Measurements from ENCODE around the gene C2CD2.

Gene C2CD2

DNA sequence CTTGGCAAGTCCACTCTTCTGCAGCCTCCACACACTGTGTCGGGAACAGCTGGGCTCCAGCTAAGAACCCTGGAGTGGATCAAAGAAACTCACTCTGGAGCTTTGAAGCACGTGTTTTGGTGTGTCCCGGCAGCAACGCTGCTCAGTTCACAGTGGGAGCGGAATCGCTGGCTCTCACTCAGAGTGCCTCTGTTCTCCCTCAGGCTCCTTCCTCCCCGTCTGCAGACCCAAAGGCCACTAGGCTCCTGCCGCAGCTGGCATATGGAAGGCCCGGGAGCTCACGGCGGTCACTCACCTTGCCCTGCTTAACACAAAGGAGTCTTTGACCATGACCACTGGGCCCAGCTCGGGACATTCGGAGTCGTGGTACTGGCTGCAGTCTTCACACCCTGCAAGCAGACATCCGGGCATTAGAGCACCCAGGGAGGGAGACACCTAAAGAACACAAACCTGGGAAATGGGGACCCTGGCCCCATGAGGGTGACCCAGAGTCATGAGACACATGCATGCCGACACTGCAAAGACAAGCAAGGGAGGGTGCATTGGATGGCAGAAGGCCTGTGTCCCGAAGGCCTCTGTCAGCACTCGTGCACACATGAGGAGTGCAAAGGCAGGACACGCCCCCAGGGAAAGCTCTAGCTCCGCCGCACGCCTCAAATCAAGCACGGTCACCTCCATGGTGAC is 94.4 kb downstream of the C2CD2 start:
- DNase-seq (ENCODE audit: extremely low read depth, low read depth), result no peak
- TF ChIP-seq, protein P1, sequence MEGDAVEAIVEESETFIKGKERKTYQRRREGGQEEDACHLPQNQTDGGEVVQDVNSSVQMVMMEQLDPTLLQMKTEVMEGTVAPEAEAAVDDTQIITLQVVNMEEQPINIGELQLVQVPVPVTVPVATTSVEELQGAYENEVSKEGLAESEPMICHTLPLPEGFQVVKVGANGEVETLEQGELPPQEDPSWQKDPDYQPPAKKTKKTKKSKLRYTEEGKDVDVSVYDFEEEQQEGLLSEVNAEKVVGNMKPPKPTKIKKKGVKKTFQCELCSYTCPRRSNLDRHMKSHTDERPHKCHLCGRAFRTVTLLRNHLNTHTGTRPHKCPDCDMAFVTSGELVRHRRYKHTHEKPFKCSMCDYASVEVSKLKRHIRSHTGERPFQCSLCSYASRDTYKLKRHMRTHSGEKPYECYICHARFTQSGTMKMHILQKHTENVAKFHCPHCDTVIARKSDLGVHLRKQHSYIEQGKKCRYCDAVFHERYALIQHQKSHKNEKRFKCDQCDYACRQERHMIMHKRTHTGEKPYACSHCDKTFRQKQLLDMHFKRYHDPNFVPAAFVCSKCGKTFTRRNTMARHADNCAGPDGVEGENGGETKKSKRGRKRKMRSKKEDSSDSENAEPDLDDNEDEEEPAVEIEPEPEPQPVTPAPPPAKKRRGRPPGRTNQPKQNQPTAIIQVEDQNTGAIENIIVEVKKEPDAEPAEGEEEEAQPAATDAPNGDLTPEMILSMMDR (IDR thresholded peaks at IDR 0.05; ENCODE audit: low read depth, low read length, missing control alignments), result no peak
- H3K4me3 ChIP-seq (replicated peaks; ENCODE audit: low read depth, low read length), result no peak overlapping the region

DNA sequence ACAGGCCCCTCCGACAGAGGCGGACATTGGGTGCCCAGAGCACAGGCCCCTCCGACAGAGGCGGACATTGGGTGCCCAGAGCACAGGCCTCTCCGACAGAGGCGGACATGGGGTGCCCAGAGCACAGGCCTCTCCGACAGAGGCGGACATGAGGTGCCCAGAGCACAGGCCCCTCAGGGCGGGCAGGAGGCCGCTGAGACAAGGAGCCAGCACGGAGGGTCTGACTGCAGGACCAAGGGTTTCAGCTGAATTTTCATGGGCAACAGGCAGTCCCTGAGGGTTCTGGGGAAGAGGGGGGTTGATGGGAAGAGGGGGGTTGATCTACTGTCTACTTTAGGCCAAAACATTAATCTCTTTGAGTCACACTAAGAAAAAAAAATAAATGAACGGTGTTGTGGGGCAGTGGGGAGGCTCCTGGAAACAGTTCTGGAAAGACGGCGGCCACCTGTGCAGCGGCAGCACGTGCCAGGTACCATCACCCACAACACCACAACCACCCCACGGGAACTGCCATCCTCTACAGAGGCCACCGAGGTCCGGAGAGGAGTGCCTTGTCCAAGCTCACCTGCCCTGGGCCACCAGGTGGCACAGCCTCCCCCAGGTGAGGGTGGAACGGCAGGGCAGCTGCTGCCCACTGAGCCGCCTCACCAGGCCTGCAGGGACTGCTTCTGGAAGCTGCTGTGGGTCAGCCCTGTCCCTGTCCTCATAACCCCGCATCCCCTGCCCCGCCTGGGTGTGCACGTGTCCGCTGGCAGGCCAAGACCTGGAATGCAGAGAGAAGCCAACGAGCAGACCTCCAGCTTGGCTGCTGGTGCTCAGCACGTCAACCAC is 95.1 kb downstream of the C2CD2 start:
- no peak overlapping the region for H3K4me3 ChIP-seq (replicated peaks; ENCODE audit: low read depth, low read length)
- TF ChIP-seq, protein P1 (IDR thresholded peaks at IDR 0.05; ENCODE audit: low read depth, low read length, missing control alignments), result no peak
- DNase-seq (ENCODE audit: extremely low read depth, low read depth), result no peak

DNA sequence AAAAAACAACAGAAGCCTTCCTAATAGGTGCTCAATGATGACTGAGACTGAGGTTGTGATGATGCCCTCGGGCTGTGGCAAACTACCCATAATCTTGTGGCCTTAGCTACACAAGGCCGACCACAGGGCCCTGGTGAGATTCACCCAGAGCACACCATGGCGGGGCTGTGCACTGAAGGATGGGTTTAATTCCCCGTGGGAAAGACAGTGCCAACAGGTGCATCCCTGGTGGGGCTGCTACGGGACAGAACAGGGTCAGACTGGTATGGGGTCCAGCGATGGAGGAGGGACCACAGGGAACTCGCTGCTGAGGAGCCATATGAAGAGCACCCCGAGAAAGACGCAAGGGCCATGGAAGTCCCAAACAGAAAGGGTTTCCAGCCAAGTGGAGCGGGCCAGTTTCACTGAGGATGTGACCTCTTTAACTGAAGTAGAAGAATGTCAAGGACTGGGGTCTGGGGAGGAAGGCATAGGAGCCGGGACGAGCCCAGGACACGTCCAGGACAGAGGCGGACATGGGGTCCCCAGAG is 96.0 kb downstream of the C2CD2 start:
- TF ChIP-seq, protein P1 (IDR thresholded peaks at IDR 0.05; ENCODE audit: low read depth, low read length, missing control alignments), result no peak
- DNase-seq (ENCODE audit: extremely low read depth, low read depth), result no peak
- H3K4me3 ChIP-seq (replicated peaks; ENCODE audit: low read depth, low read length), result no peak overlapping the region

DNA sequence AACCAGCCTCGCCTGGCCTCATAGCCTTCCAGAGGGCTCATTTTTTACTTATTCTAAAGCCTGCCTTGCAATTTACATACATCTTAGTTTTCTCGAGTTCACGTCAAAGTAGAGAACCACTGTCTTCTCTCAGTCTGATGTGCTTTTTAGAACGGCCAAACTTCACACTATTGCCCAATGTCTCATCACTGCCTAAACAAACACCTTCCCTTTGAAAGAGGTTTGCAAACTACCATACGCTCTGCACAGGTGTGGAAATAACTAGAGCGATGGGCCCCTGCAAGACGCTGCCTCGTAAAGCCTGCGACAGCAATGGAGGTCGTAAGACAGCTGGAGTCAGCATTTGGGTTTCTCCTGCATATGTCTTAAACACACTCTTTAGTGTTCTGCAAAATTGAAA is 97.2 kb downstream of the C2CD2 start:
- DNase-seq (ENCODE audit: extremely low read depth, low read depth), result no peak
- H3K4me3 ChIP-seq (replicated peaks; ENCODE audit: low read depth, low read length), result no peak overlapping the region
- TF ChIP-seq, protein P1 (IDR thresholded peaks at IDR 0.05; ENCODE audit: low read depth, low read length, missing control alignments), result no peak

DNA sequence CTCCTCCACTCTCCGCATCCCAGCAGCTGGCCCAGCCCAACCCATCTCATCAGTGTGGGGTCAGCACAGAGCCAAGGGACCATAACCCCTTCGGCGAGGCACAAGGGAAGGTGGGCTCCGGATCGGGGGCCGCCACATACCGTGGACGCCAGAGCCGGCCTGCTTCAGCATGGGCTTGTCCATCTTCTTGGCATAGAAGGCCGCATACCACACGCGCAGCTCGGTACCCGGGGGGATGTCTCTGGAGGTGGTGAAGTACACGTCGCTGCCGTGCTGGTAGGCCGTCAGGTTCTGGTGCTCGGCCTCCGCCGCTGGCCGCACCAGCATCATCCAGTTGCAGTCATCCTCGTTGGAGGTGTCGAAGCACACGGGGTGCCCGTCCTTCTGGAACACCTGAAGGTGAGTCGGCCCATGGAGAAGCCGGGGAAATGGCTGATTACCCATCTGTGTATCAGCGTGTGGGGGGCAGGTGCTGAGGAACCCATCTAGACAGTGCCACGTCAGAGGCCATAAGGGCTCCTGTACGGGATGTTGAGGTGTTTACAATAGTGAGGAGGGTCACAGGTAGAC is 99.3 kb downstream of the C2CD2 start:
- TF ChIP-seq, protein P1 (IDR thresholded peaks at IDR 0.05; ENCODE audit: low read depth, low read length, missing control alignments), result no peak
- no peak overlapping the region for H3K4me3 ChIP-seq (replicated peaks; ENCODE audit: low read depth, low read length)
- no peak for DNase-seq (ENCODE audit: extremely low read depth, low read depth)

DNA sequence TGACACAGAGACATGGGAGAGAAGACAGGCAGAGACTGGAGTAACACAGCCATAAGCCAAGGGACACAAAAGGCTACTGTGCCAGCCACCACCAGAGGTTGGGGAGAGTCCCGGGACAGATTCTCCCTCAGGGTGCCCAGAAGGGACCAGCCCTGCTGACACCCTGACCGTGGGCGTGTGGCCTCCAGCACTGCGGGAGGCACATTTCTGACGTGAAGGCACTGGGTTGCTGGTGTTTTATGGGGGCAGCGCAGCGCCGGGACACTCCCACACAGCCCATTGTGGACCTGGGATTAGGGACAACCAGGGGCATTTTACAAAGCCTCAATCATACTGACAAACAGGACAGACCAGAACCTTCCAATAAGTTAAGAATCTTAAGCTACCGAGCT is 100.9 kb downstream of the C2CD2 start:
- no peak overlapping the region for H3K4me3 ChIP-seq (replicated peaks; ENCODE audit: low read depth, low read length)
- TF ChIP-seq, protein P1 (IDR thresholded peaks at IDR 0.05; ENCODE audit: low read depth, low read length, missing control alignments), result no peak

More for the DNA sequence above, 100.9 kb downstream of the C2CD2 start:
- no peak for DNase-seq (ENCODE audit: extremely low read depth, low read depth)

All from HFF-Myc (cell line).